GM10248 (cell line): Measurements from ENCODE around the gene EXTL1.

ENCODE experiments used
- CTCF ChIA-PET: fragments of 300-600 bp; sonication (Branson Sonifier 250); formaldehyde crosslinking; extraction: SDS; loops from one replicate; lab custom pipeline; 2021; ENCODE audit warnings: antibody characterized with exemption; lab: Yijun Ruan, JAX
- POLR2A ChIA-PET: fragments of 350-650 bp; sonication (Branson Sonifier 250); formaldehyde crosslinking; extraction: SDS; loops from one replicate; lab custom pipeline; 2020; ENCODE audit warnings: antibody characterized with exemption; lab: Yijun Ruan, JAX
- DNase-seq: peaks from one replicate; pipeline ENCODE4 v3.0.0; 2012; ENCODE audit errors: extremely low spot score
- TF ChIP-seq, protein P1 (sequence below): IDR thresholded peaks from 2 replicates; pipeline ENCODE4 v1.5.1; 2012; ENCODE audit warnings: mild to moderate bottlenecking, low read depth; ENCODE audit errors: extremely low read depth, missing control alignments, control extremely low read depth

EXTL1 gene

DNA sequence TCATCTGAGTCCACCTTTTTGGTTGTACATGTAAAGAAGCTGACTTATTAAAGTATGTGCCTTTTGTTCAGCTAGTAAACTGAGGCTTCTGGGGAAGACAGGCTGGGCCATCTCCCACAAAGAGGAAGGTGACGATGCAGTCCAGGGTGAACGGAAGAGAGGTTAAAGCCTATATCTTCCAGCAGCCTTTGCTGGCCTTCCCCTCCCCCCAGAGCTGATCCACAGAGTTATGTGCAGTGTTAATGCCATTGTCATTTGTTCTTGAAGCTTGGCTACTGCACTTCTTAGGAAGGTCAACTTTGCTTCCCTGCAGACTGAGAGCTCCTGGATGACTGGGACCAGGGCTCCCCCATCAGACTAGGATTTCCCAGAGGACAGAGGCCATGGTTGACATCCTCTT, 22.2 kb downstream of the EXTL1 start:
- DNase-seq: no peak
- POLR2A ChIA-PET: no interaction called here
- TF ChIP-seq, protein P1, sequence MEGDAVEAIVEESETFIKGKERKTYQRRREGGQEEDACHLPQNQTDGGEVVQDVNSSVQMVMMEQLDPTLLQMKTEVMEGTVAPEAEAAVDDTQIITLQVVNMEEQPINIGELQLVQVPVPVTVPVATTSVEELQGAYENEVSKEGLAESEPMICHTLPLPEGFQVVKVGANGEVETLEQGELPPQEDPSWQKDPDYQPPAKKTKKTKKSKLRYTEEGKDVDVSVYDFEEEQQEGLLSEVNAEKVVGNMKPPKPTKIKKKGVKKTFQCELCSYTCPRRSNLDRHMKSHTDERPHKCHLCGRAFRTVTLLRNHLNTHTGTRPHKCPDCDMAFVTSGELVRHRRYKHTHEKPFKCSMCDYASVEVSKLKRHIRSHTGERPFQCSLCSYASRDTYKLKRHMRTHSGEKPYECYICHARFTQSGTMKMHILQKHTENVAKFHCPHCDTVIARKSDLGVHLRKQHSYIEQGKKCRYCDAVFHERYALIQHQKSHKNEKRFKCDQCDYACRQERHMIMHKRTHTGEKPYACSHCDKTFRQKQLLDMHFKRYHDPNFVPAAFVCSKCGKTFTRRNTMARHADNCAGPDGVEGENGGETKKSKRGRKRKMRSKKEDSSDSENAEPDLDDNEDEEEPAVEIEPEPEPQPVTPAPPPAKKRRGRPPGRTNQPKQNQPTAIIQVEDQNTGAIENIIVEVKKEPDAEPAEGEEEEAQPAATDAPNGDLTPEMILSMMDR: no peak

DNA sequence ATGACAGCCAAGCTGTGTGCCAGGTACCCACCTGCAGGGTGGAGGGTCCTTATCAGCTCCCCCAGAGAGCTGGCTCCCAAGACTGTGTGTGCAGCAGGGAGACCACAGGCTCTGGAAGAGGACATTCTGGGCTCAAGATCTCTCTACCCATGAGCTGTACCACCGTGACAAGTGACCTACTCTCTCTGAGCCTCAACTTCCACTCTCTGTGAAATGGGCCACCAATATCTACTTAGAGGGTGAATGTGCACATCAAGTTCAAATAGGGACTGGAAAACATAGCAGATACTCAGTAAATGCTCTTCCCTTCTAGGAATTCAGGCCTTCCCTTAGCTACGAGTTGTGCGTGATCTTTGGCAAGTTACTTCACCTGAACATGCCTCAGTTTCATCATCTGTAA, 22.8 kb downstream of the EXTL1 start:
- ChIA-PET POLR2A (no interaction called here), CTCF (interaction anchor here (1.0 to 2.7 kb wide), 6 partner anchors 10 to 373 kb away, joined by 3 to 26 read pairs (median 4); no protein-coding TSS in a partner anchor)
- TF ChIP-seq, protein P1: no peak
- DNase-seq: no peak

More for the DNA sequence above, 22.2 kb downstream of the EXTL1 start:
- CTCF ChIA-PET: interaction anchor here (1.0 to 2.7 kb wide), 5 partner anchors 9 to 373 kb away, joined by 3 to 26 read pairs (median 4); no protein-coding TSS in a partner anchor

DNA sequence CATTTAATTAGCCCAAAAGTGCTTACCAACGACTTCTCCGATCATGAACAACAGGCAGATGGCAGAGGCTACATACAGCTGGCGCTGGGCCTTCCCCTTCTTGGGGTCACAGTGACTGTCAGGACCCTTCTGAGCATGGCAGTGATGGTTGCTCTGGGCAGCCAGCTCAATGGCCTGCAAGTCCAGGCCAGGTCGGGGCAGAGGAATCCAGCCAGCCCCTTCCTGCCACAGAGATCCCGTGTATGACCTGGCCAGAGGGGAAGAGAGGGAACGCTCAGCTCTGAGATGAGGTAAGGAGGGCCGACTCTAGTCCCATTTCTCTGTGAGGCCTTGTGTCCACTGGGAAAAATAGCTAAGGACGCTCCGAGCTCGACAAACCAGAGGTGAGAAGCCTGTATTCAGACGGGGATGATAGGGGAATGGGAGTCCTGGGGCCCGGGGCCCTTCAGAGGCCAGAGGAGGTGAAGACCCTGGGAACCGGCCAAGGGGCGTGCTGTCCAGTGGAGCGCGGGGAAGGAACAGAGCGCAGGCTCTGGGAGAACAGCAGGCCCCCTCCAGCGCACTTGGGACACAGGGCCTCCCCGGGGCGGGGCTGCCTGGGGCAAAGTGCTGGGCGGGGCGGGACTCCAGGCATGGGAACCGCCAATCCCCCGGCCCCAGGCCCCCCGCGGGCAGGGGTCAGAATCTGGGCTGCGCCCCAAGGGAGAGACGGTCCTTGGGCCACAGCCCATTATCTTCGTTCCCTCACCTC, 23.6 kb downstream of the EXTL1 start:
- ChIA-PET CTCF (interaction anchor here (1.3 to 2.7 kb wide), 4 partner anchors 10 to 372 kb away, joined by 4 to 26 read pairs (median 6); no protein-coding TSS in a partner anchor), POLR2A (no interaction called here)
- DNase-seq: no peak
- TF ChIP-seq, protein P1: no peak

DNA sequence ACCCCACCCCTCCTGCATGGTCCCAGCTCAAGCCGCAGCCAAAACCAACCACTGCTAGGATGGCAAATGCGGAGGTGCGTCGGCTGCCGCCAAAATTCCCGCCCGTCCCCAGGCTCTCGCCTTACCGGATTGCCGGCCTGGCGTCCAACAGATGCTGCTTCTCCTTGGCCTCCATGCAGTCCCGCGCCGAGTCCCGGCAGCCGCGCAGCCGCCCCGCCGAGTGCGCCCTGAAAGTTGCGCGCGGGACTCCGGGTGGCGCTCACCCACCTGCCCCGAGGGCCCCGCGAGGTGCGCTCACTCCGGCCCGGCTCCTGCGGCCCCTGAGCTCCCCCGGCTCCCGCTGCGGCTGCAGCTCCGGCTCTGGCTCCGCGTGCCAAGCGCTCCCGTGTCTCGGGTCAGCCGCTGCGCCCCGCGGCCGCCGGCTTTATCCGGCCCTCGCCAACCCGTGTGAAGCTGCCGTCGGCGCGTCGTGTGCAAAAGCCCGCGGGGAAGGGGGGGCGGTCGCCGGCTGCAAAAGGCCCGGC, 24.2 kb downstream of the EXTL1 start, which contains the start of gene SLC30A2:
Gene SLC30A2 (minus strand): TSS at position 397 of the 524 bp plus-strand sequence. CDS start 222 bp downstream, at position 175.
- ChIA-PET CTCF (interaction anchor here (1.6 to 2.7 kb wide), 2 partner anchors 11 to 150 kb away, joined by 4 to 26 read pairs; no protein-coding TSS in a partner anchor), POLR2A (no interaction called here)
- DNase-seq: no peak
- TF ChIP-seq, protein P1: no peak

DNA sequence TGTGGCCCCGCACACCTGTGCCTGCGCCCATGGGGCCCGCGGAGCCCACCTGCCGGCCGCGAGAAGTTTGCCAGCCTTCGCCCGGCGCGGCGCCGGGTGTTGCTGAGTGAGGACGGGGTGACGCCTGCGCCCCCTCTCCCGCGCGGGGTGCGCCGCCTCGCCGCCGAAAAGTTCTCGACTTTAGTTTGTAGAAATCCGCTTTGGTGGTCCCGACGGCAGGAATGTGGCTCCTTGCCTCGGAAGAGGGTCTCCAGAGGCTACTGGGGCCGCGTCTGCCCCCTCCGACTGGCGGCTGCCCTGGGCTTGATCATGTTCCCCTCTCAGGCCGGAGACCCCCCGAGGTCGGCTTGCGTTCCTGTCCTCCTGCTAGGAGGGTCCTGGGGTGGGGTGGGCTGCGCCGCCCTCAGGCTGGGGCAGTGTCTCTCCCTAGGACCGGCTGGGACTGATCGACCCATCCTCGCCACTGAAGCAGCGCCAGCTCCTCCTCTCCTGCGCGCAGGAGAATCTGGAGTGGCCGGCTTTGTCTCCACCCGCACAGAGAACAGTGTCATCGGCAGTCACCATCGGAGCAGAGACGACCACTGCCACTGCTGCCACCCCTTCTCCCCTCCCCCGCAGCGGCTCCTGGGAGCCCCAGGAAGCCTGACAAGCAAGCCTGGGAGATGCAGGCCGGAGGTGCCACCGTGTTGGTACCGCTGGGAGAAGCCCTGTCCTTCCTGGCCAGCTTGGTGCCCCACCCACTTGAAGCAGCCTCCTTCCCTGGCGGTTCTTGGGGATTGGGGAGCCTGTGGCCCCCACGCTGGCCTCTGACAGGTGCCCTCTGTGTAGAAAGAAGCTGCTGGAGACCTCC, 24.9 kb downstream of the EXTL1 start:
- ChIA-PET CTCF (interaction anchor here (1.6 kb wide), 1 partner anchor 151 kb away, joined by 4 read pairs; no protein-coding TSS in a partner anchor), POLR2A (no interaction called here)
- no peak for DNase-seq
- TF ChIP-seq, protein P1: no peak

DNA sequence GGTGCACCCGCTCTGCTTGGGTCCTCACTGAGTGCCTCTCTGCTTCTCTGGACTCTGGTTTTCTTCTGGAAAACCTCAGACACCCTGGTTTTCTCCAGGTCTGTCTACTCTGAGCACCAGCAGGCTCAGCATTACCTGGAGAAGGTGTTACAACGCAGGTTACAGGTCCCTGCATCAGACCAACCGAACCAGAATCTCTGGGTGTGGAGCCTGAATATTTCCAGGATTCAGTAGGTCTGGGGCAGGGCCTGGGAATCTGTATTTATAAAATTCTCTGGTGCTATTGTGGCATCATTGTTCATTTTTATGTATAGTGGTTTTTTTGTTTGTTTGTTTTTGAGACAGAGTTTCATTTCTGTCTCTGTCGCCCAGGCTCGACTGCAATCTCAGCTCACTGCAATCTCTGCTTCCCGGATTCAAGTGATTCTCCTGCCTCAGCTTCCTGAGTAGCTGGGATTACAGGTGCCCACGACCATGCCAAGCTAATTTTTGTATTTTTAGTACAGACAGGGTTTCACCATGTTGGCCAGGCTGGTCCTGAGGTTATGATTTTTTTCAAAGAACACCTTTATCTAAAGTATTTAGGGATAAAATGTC, 25.8 kb downstream of the EXTL1 start:
- DNase-seq: no peak
- TF ChIP-seq, protein P1: no peak
- ChIA-PET POLR2A (no interaction called here), CTCF (interaction anchor here (1.7 kb wide), 1 partner anchor 11 kb away, joined by 6 read pairs; no protein-coding TSS in a partner anchor)
